Esophagus muscularis mucosa (tissue), 3 donors: Measurements from ENCODE around the gene MAPK12.

Experiments
- CTCF ChIP-seq, 3 experiments: fragments of 200-600 bp in 2 of 3; fragments of 450-650 bp in 1 of 3; sonication (generic) in 2 of 3; IDR thresholded peaks; one replicate each; pipeline ENCODE4 v1.5.1; 2017 to 2019; ENCODE audit warnings: antibody characterized with exemption in 3 of 3, mild to moderate bottlenecking in 2 of 3, moderate library complexity in 1 of 3
- POLR2A ChIP-seq: fragments of 450-650 bp; IDR thresholded peaks from one replicate; pipeline ENCODE4 v1.6.1; 2017; ENCODE audit warnings: antibody characterized with exemption, moderate library complexity, mild to moderate bottlenecking, low read depth

- TF ChIP-seq POLR2A (no peak), CTCF (IDR thresholded peaks at IDR 0.05) (peak; percentile 12 to 62 (median 53))
Observed at GRCh38 chr22:50276143-50276542, 14.7 kb upstream of the MAPK12 start.
